ENCODE data around the gene SLAMF6.

SLAMF6 gene

GRCh38 chr1:160542303-160542945 is 19.4 kb upstream of the SLAMF6 start:
- in situ Hi-C loops (cut with MboI; ENCODE audit: low sequenced_read_pairs, unreplicated experiment), result no loop called here
- DNase-seq (ENCODE audit: low spot score), result no peak
- TF ChIP-seq CTCF (IDR thresholded peaks at IDR 0.05; ENCODE audit: borderline replicate concordance, control extremely low read depth, extremely low read depth, insufficient read depth, missing control alignments), result no peak

- DNase-seq (ENCODE audit: low spot score), result no peak
- in situ Hi-C loops (cut with MboI; ENCODE audit: low sequenced_read_pairs, unreplicated experiment), result no loop called here
Observed at GRCh38 chr1:160541622-160542302, 18.7 kb upstream of the SLAMF6 start.

GRCh38 chr1:160540859-160541233 is 17.8 kb upstream of the SLAMF6 start:
- DNase-seq (ENCODE audit: low spot score), result no peak
- TF ChIP-seq CTCF (IDR thresholded peaks at IDR 0.05; ENCODE audit: borderline replicate concordance, control extremely low read depth, extremely low read depth, insufficient read depth, missing control alignments), result no peak
- in situ Hi-C loops (cut with MboI; ENCODE audit: low sequenced_read_pairs, unreplicated experiment), result no loop called here

More at GRCh38 chr1:160541622-160542302, 18.7 kb upstream of the SLAMF6 start:
- TF ChIP-seq CTCF (IDR thresholded peaks at IDR 0.05; ENCODE audit: borderline replicate concordance, control extremely low read depth, extremely low read depth, insufficient read depth, missing control alignments), result no peak

GRCh38 chr1:160539990-160540858 is 17.2 kb upstream of the SLAMF6 start:
- in situ Hi-C loops (cut with MboI; ENCODE audit: low sequenced_read_pairs, unreplicated experiment), result no loop called here
- DNase-seq (ENCODE audit: low spot score), result peak; percentile 64
- TF ChIP-seq CTCF (IDR thresholded peaks at IDR 0.05; ENCODE audit: borderline replicate concordance, control extremely low read depth, extremely low read depth, insufficient read depth, missing control alignments), result no peak

GRCh38 chr1:160539684-160539989 is 16.6 kb upstream of the SLAMF6 start:
- in situ Hi-C loops (cut with MboI; ENCODE audit: low sequenced_read_pairs, unreplicated experiment), result no loop called here
- no peak for TF ChIP-seq CTCF (IDR thresholded peaks at IDR 0.05; ENCODE audit: borderline replicate concordance, control extremely low read depth, extremely low read depth, insufficient read depth, missing control alignments)
- DNase-seq (ENCODE audit: low spot score), result no peak

- DNase-seq (ENCODE audit: low spot score), result no peak
- in situ Hi-C loops (cut with MboI; ENCODE audit: low sequenced_read_pairs, unreplicated experiment), result no loop called here
- TF ChIP-seq CTCF (IDR thresholded peaks at IDR 0.05; ENCODE audit: borderline replicate concordance, control extremely low read depth, extremely low read depth, insufficient read depth, missing control alignments), result no peak
Observed at GRCh38 chr1:160538985-160539651, 16.1 kb upstream of the SLAMF6 start.
